GM18909 (cell line): ENCODE data around the gene CENPP.

Source experiments
- ATAC-seq: cut with Tn5 transposase; IDR thresholded peaks from one replicate; pipeline ENCODE4 v1.9.1; 2021; ENCODE audit warnings: mild to moderate bottlenecking; ENCODE audit not compliant: unreplicated experiment, poor library complexity

Gene CENPP

DNA sequence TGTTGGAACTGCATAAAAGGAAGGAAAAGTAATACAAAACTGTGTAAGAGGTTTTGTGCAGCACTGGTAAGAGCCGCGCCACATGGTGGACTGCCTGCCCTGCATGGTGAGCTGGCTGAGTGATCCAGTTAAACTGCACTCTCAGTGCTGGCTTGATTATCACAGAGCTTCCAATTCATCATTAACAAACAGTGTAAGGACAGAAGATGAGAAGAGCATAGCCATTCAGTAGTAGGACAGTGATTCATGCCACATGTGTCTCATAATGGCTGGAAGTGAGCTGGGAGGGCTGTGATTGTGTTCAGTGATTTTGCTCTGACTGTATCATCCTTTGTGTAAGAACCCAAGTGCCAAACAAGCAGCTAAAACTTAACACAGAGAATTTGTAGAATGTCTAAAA lies 142.5 kb downstream of the CENPP start:
- no peak for ATAC-seq

DNA sequence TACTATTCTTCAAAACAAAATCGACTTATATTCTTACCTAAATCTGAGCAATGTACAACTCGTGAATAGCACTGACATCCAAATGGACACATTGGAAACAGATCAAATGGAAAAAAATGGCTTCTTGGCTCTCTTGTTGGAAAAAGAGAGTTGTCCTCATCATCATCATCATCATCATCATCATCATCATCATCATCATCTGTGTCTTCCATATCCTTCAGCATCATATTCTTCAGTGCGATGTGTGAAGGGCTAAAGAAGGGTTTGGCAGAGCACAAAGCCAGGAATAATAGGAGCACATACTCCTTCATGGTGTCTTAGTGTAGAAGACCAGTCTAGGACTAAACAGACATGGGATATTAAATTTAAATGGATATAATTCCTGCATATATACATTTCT lies 148.8 kb downstream of the CENPP start:
- ATAC-seq: no peak

DNA sequence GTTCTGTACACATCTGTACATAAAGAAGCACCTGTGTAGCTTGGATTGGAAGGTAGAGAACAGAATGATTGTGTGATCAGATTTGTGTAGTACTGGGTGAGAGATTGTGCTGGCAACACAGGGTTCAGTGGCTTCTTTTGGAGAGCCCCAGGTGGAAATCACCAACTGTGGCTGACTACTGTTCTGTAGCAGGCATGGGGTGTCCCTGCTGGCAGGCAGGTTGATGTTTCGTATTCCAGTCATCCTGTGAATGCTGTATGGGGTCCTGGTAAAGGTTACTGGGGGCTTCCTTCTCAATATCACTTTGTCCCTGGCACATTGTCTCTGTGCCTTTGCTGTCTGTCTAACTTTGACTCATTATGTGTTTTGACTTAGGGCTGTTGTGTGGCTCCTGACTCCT lies 151.2 kb downstream of the CENPP start:
- no peak for ATAC-seq

DNA sequence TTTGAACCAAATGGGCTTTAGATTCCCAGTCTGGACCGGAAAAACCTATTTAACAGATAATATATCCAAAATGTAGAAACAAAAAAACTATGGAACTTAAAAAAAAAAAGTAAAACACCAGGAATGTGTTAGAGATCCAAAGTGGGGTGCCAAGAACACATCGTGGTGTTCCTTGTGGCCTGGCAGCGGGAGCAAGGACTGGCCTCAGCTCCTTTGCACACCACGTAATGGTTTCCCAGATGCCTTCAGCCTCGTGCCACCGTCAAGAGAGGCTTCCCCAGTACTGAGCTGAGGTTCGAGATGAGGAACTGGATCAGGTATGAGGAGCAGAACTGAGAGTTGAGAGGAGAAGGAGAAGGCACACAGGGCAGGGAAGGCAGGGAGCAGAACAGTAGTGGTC lies 153.0 kb downstream of the CENPP start:
- no peak for ATAC-seq

DNA sequence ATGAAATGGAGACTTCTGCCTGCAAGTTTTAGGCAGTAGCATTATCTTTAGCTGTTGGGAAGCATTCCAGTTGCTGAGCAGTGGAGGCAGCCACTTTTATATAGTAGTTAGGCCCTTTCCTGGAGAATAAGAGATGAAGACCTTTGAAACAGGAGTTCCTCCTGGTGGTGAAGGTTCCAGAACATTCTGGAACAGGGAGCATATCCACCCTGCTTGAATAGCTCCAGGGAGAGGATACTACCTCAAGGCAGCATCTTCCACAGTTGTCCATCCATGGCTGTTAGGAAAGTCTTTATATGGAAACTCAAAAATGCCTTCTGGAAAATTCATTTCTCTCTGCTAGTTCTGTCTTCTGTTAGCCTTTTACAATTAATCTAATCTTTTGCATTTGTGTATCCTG lies 153.6 kb downstream of the CENPP start:
- no peak for ATAC-seq

DNA sequence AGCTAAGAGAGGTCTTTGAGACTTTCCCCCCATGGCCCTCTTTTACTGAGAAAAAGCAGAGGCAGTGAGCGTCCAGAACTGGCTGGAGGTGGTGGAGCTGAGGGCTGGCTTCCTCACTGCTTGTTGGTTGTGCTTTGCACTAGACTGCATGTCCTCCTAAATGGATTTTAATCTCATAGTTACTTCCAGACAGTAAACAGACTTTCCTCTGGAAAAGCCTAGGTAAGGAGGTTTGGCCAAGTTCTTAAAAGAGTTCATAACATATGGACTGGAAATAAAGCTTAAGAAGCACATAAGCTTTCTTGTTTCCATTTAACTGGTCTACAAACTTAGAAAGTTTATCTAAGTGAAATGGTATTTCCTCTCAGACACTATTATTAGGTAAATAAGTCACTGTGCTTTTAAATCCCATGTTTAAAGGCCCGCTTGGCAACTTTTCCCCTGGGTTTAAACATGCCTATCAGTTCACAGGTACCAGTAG lies 154.6 kb downstream of the CENPP start:
- no peak for ATAC-seq

DNA sequence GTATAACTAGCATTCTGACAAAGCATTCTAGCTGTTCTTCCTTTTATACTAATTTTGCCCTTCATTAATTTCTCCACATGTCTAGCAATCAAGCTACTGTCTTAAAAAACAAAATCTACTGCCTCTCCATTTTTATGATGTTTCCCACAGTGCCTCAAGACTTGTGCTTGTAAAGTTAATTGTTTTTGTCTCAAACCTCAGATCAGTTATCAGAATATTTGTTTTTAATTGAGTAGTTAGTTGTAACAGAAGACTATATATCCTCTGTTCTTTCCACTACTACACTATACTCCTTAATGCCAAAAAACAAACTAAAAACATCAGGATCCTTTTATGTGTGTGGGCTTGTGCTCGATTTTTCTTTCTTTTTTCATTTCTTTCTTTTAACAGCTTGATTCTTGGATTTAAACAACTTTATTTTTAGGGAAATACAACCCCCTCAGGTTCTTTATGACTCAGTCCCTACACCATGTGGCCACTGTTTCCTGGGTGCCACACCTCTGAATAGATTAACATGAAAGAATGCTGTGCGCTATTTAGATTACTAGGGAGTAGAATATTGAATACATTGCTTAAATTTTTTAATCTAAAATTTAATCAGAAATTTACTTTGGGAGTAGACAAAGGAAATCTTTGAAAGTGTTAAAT lies 155.4 kb downstream of the CENPP start:
- no peak for ATAC-seq

DNA sequence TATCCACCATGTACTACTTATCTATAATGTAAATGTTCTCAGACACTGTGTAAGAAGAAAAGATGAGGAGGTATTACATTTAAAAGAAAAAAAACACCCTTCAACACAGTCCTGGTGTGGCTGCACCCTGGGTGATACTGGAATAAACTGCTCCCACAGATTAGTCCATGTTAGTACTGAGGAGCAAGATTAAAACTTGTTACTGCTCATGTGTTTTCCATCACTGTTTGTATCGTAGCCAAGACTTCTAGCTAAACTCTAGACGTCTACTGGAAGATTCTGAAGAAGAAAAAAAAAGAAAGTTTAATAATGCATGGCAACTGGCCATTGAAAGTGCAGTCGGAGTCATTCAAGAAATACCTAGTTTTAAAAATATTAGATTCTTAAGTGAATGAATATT lies 156.6 kb downstream of the CENPP start, which contains the start of gene ASPN:
ASPN (minus strand) TSS at position 178 of the 400 bp plus-strand sequence.
- ATAC-seq: no peak

DNA sequence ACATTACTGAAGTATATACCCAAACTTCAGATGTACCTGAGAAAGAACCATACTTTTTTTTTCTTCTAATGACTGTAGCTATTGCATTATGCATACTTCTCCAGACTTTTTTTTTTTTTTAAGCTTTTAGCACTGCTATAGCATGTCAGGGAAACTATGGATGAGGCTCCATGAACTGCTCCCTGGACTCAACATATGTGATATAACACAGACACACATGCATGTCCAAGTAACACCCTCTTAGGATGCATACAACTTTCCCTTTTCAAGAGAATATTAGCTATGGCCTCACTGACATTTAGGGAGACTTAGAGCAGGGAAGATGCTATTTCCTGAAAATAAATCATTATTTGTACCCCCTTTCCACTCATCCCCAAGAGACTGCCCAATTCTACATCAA lies 157.1 kb downstream of the CENPP start:
- ATAC-seq: no peak

DNA sequence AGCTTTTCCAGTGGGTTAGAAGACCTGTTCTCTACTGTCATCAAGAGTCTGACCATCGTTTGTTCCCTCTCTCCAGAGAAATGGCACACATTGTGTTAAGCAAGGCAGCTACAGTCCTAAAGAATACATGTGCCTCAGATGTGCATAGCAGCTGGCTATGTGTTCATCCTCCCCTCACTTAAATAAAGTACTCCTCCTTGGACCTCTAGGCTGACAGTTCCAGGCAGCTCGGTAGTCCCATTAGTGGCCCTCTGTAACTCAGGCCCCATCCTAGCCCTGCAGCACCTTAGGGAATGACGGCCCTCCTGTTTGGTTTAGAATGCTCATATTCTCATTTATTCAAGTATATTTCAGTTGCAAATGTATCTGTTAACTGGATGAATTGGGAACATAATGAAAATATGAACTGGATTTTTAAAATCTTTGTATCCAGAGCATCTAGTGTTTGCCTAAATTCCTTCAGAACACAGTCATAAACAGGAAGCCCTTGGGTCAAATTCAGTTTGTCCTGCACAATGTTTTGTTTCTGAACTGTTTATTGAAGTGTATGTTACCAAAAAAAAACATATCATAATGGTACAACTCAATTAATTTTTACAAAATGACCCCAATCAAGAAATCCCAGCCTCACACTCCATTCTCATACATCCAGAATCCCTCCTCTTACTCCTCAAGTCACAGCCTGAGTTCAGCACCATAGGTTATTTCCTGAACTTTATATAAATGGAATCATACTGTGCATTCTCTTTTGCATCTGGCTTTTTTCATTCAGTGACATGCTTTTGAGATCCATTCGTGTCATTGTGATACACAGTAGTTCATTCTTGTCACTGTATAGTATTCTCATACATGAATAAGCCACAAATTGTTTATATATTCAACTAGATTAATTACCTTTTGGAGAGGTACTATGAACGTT lies 158.1 kb downstream of the CENPP start:
- ATAC-seq: no peak

DNA sequence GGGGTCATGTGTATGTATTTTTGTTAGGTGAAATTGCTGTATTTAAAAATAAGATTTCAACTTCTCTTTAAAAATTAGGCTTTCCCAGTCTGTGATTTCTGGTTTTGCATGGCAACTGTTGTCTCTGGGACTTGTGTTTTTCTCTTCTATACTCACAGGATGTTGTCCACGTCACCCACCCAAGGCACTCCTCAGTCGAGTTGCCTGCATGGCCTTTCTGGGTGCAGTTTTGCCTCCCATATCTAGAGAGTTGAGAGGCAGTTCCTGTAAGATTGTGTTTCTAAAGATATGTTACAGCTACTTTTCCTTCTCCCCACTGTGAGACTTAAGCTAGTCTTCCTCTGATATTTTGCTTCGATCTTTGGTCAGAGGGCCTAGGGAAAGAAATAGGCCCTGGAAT lies 158.8 kb downstream of the CENPP start:
- ATAC-seq: no peak

DNA sequence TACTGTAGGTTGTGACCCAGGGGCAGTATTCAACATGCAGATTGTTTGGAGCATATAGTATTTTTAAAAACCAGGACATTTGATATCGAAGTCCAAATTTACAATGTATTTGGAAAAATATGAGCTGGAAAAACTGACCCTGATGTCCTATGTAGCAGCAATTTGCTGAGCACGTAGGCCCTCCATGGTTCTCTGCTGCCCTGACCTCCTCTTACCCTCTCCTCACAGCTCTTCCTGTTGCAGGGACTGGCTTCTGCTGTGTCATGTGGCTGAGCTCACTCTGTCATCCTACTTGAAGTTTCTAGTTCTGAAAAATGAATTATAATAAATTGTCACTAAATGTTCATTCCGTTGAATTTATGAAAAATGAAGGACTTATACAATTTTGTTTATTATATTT lies 160.6 kb downstream of the CENPP start:
- no peak for ATAC-seq

DNA sequence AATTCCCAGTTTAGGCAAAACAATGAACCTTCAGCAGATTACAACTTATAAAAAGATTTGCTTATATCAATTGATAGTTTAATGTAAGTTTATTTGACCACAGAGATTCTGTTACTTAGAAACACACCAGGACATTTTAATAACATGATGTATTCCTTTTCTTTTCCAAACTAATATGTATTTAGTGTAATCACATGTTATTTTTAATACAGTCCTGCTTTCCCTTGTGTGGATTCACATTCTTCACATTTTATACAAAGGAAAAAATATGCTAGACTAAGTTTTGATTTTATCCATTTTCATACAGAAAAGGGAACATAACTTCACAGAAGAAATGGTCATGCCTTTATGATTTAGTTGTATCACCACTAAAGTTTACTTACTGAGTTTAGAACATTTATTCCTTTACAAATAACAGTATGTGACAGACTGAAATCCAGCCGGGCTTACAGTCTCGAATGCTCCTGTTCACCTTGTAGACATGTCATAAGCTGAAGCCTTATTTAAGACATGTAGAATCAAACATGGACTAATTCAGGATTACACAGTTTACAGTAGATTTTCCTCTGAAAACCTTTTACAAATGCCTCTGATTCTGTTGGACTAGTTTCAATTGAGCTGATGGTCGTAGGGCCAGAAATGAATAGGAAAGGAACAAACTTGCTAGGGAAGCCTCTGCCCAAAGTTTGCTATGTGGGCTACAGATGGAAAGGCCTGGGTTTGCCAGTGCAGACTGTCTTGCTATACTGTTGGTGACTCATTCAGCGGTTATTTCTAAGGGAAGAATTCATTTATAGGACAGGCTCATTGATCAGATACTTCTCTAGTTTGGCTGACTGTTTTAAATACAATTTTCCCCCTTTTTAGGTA lies 163.2 kb downstream of the CENPP start:
- ATAC-seq: no peak

DNA sequence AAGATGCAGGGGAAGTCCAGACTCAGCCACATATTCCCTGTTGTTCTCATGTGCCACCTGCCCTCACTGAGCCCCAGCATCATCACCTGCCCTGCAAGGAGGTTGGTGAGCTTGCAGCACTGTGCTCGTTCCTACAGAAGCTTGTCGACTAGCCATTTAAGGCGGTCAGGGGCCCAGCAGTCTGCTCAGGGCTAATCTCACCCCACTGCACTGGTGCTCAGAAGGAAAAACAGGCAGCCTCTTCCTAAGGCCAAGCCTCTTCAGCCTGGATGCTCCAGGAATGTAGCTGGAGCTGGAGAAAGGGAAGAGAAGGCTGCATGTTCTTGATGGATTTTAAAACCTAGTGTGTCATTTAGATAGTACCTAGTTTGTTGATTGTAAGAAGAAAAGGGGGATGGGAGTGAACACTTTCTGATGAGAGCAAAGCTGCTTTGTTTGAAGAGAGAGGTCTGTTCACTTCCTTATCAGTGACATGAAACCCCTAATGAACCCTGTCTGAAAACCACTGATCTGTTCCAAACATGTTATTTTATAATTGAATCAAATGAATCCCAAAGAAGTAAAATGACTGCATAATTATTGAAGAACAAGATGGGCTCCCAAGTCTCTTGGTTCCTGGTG lies 167.1 kb downstream of the CENPP start:
- no peak for ATAC-seq

DNA sequence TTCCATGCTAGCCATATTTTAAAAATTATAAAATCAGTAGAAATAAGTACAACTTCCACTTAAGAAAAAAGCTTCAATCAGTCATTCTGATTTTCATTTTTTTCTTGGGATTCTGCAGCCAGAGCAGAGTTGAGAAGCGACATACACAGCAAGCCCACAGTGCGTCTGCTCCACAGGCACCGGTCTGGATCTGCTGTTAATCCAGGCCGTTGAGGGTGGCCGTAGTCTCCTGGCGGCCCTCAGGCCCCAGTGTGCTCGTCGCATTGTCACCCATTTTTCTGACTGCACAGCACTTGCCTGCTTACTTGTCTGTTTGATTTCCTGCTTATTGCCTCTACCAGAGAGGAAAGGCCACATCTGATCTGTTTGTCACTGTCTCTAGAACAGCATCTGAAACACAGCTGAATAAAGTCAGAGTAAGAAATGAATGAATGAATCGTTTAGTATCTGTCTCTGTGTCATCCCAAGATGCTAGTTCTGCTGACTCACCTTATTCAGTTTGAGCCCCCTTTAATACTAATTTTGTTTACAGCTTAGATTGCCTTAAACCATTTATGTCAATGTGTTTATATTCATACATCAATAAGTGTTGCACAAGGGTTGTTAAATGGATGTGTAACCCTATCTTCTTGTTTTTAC lies 168.1 kb downstream of the CENPP start:
- no peak for ATAC-seq

DNA sequence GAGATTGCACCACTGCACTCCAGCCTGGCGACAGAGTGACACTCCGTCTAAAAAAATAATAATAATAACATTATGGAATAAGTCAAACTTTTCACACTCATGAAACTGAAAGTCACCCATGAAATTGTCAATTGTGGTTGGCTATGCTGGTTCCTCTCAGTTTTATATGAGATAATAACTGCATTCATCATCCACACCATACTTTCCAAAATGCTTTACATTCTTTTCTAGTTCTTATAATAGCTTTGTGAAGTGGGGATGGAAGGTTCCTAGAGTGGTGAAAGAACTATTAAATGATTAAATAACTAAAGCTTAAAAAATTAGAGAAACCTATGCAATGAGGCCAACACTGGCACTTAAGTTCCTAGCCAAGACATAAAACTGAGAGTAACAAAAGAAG lies 169.1 kb downstream of the CENPP start:
- no peak for ATAC-seq

DNA sequence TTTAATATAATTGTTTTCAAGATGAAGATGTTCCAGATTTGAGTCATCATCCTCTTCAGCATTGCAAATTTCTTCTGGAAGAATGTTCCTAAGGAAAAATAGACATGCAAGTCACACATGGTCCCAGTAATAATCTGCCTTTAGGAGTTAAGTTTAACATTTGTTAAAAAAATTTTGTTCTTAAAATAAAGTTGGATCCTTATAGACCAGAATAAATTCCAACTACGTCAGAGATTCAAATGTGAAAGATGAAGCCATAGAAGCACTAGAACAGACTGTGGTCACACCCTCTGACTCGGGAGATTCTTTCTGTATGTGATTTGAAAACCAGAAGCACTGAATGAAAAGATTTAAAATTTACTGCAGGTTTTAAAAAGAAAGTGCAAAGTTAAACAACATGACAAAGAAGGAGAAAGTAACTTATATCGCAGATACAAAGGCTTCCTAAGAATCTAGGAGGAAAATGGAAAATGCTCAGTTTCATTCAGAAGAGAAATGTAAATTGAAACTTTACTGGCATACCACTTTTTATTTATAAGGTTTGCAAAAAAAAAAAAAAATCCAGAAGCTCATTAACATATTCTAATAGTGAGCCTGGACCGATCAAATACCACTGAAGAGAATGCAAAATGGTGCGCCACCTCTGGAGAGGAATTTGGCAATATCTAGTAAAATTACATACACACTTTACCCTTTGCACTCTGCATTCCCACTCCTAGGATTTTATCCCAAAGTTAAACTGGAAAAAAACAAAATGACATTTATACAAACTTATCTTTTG lies 170.8 kb downstream of the CENPP start:
- no peak for ATAC-seq

DNA sequence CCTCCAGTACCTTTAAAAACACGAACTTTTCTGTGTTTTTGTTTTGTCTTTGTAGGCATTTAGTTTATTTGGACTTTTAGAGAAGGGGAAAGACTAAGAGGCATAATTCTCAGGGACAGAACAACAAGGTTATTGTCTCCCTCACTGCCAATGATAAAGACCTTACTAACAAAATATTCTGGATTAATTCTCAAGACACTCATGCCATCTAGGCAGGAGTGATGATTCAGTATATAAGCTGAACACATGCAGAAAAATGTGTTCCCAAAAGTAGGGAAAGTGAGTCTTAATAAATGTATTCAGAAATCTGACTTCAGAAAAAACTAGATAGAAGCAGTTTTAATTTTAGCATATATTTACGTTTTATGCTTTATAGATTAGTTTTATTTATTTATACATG lies 173.9 kb downstream of the CENPP start:
- ATAC-seq: no peak

DNA sequence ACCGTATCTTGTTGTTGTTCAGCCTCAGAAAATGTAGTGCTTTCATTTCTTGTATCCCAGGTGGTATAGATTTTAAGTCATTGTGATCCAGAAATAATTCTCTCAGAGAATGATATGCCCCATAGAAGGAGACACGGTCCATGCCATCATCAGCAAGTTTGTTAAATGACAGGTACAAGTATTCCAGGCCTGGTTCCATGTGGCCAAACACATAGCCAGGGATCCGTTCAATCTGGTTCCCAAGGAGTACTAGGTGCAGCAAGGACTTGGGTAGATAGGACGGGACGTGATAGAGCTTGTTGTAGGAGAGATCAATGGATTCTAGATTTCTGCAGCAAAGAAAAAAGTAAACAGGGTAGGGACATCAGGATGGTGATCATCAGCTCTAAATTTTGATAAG lies 175.0 kb downstream of the CENPP start:
- no peak for ATAC-seq
